ENCODE results near the gene ASB10.

Gene ASB10

GRCh38 chr7:151223728-151224127 is 36.7 kb upstream of the ASB10 start:
- Mint-ChIP-seq H3K4me3 (no peak overlapping the region), H3K27me3 (no peaks in the 10 kb centered on the region), H3K36me3 (peaks cover 30% of the 10 kb centered on the region), H3K9me3 (no peaks in the 10 kb centered on the region), H3K4me1 (peaks cover 23% of the 10 kb centered on the region), H3K27ac (no peak overlapping the region)
- DNase-seq (ENCODE audit: low spot score in 2 of 2) (no peak), ATAC-seq (ENCODE audit: low read depth) (no peak)

- ATAC-seq (ENCODE audit: low read depth), result no peak
- no peak overlapping the region for H3K4me3 Mint-ChIP-seq
- peaks cover 49% of the 10 kb centered on the region for H3K36me3 Mint-ChIP-seq
- H3K9me3 Mint-ChIP-seq, result no peaks in the 10 kb centered on the region
- DNase-seq (ENCODE audit: low spot score in 2 of 2), result no peak
- no peak overlapping the region for H3K27ac Mint-ChIP-seq
- no peaks in the 10 kb centered on the region for H3K27me3 Mint-ChIP-seq
- H3K4me1 Mint-ChIP-seq, result peaks cover 2% of the 10 kb centered on the region
Observed at GRCh38 chr7:151218170-151218569, 31.1 kb upstream of the ASB10 start.

DNA sequence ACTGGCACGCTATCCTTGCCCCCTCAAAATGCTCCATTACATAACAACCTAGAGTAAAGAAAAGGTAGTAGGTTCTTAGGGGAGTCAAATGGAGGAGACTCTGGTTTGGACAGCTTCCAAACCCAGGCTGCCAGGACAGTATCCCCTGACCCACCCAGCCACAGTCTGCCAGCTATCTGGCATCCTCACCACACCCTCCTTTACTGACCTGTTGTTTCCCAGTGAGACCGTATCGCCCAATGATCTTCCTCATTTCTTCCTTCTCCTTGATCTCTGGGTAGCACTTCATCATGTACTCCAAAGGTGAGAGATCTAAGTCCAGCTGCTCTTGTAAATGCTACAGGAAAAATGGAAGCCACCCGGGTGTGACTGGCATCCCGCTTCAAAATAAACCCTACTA is 28.3 kb upstream of the ASB10 start:
- no peak overlapping the region for H3K4me3 Mint-ChIP-seq
- ATAC-seq (ENCODE audit: low read depth), result no peak

GRCh38 chr7:151213826-151214225 is 26.8 kb upstream of the ASB10 start:
- Mint-ChIP-seq H3K27me3 (no peaks in the 10 kb centered on the region), H3K9me3 (no peaks in the 10 kb centered on the region), H3K27ac (no peak overlapping the region), H3K36me3 (peaks cover 42% of the 10 kb centered on the region), H3K4me3 (no peak overlapping the region), H3K4me1 (peaks cover under 1% of the 10 kb centered on the region)
- ATAC-seq (ENCODE audit: low read depth), result no peak
- DNase-seq (ENCODE audit: low spot score in 2 of 2), result no peak

More for the DNA sequence above, 28.3 kb upstream of the ASB10 start:
- peaks cover 2% of the 10 kb centered on the region for H3K4me1 Mint-ChIP-seq
- H3K27me3 Mint-ChIP-seq, result no peaks in the 10 kb centered on the region
- H3K36me3 Mint-ChIP-seq, result peaks cover 47% of the 10 kb centered on the region
- DNase-seq (ENCODE audit: low spot score in 2 of 2), result no peak
- H3K9me3 Mint-ChIP-seq, result no peaks in the 10 kb centered on the region
- H3K27ac Mint-ChIP-seq, result no peak overlapping the region

GRCh38 chr7:151212626-151213025 is 25.6 kb upstream of the ASB10 start:
- DNase-seq (ENCODE audit: low spot score in 2 of 2), result no peak
- Mint-ChIP-seq H3K27me3 (no peaks in the 10 kb centered on the region), H3K27ac (no peak overlapping the region), H3K36me3 (peaks cover 30% of the 10 kb centered on the region), H3K4me3 (no peak overlapping the region), H3K9me3 (no peaks in the 10 kb centered on the region), H3K4me1 (no peaks in the 10 kb centered on the region)
- no peak for ATAC-seq (ENCODE audit: low read depth)

GRCh38 chr7:151211155-151211772 is 24.2 kb upstream of the ASB10 start:
- ATAC-seq (ENCODE audit: low read depth) (no peak), DNase-seq (ENCODE audit: low spot score in 2 of 2) (no peak)
- peaks cover 30% of the 10 kb centered on the region for H3K36me3 Mint-ChIP-seq
- H3K4me3 Mint-ChIP-seq, result no peak overlapping the region
- H3K9me3 Mint-ChIP-seq, result no peaks in the 10 kb centered on the region
- H3K4me1 Mint-ChIP-seq, result peaks cover 2% of the 10 kb centered on the region
- no peak overlapping the region for H3K27ac Mint-ChIP-seq
- no peaks in the 10 kb centered on the region for H3K27me3 Mint-ChIP-seq

DNA sequence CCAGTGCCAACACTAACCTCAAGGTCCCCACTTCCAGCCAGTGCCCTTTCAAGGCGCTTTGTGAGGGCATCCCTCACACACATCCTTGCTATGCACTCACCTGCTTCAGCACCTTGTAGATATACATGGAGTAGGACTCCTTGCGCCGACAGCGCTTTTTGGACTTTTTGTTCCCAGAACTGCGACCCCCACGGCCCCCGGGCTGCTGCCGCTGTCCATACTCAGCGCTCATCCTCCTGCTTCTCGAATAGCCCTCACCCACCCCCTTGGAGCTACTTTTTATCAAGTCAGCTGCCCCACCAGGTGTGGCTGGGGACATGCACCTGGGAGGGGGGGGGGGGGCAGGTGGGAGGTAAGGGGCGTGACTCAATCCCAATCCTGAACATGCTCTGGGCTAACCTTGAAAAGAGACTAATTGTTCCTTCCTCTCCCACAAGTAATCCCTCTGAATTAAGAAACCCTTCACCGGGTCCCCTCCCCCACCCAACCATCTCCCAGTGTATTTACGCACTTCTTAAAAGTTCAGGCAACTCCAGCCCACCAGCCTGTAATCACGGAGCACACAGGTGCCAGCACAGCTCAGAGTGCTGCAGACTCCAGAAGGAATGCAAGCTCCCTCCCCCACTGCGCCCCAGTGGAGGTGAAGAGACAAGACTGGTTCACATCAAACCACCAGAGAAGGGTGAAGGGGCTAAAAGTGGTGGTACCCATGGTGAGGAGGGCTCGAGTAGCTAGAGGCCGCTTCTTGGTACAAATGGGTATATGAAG is 23.2 kb upstream of the ASB10 start, which contains the start of gene H2BK1:
Gene H2BK1 (minus strand): TSS at position 402 of the 768 bp plus-strand sequence. CDS start 170 bp downstream, at position 232.
- Mint-ChIP-seq H3K9me3 (no peaks in the 10 kb centered on the region), H3K27me3 (peaks cover 5% of the 10 kb centered on the region), H3K27ac (no peak within 1 kb of the TSS), H3K4me1 (peaks cover 2% of the 10 kb centered on the region), H3K36me3 (peaks cover 22% of the 10 kb centered on the region), H3K4me3 (no peak within 1 kb of the TSS)
- ATAC-seq (ENCODE audit: low read depth), result no peak
- DNase-seq (ENCODE audit: low spot score in 2 of 2), result no peak

DNA sequence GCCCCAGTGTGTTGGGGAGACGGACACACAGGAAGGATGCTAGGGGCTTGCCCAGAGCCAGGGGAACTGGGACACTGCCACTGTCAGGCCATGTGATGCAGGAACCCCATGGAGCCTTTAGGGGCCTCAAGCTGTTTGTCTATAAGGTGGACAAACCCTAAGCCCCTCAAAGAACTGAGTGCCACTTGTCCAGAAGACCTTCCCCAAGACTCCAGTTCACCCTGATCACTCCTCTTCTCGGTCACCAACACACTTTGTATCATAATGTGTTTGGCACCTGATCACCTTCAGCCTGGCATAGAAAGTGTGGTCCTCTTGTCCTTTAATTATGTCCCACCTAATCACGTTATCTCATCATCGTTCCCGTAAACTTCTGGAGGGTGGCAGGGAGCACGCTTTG is 22.5 kb upstream of the ASB10 start:
- Mint-ChIP-seq H3K27me3 (peaks cover 10% of the 10 kb centered on the region), H3K9me3 (no peaks in the 10 kb centered on the region), H3K27ac (no peak overlapping the region), H3K4me3 (no peak overlapping the region), H3K4me1 (peaks cover 2% of the 10 kb centered on the region), H3K36me3 (peaks cover 16% of the 10 kb centered on the region)
- ATAC-seq (ENCODE audit: low read depth), result no peak
- DNase-seq (ENCODE audit: low spot score in 2 of 2), result no peak

- DNase-seq (ENCODE audit: low spot score in 2 of 2) (no peak), ATAC-seq (ENCODE audit: low read depth) (no peak)
- peaks cover 2% of the 10 kb centered on the region for H3K4me1 Mint-ChIP-seq
- H3K27ac Mint-ChIP-seq, result no peak overlapping the region
- peaks cover 10% of the 10 kb centered on the region for H3K27me3 Mint-ChIP-seq
- H3K4me3 Mint-ChIP-seq, result no peak overlapping the region
- peaks cover 10% of the 10 kb centered on the region for H3K36me3 Mint-ChIP-seq
- no peaks in the 10 kb centered on the region for H3K9me3 Mint-ChIP-seq
Observed at GRCh38 chr7:151208253-151208862, 21.3 kb upstream of the ASB10 start.

- Mint-ChIP-seq H3K4me1 (peaks cover 2% of the 10 kb centered on the region), H3K4me3 (no peak overlapping the region)
Observed at GRCh38 chr7:151207804-151208203, 20.8 kb upstream of the ASB10 start.

GRCh38 chr7:151207315-151207714 is 20.3 kb upstream of the ASB10 start:
- H3K4me1 Mint-ChIP-seq, result peaks cover 2% of the 10 kb centered on the region
- ATAC-seq (ENCODE audit: low read depth), result no peak
- H3K27ac Mint-ChIP-seq, result no peak overlapping the region
- H3K36me3 Mint-ChIP-seq, result peaks cover 6% of the 10 kb centered on the region
- H3K4me3 Mint-ChIP-seq, result no peak overlapping the region
- DNase-seq (ENCODE audit: low spot score in 2 of 2), result no peak
- no peaks in the 10 kb centered on the region for H3K9me3 Mint-ChIP-seq
- H3K27me3 Mint-ChIP-seq, result peaks cover 10% of the 10 kb centered on the region

More at GRCh38 chr7:151207804-151208203, 20.8 kb upstream of the ASB10 start:
- H3K27me3 Mint-ChIP-seq, result peaks cover 10% of the 10 kb centered on the region
- H3K27ac Mint-ChIP-seq, result no peak overlapping the region
- DNase-seq (ENCODE audit: low spot score in 2 of 2), result no peak
- peaks cover 6% of the 10 kb centered on the region for H3K36me3 Mint-ChIP-seq
- no peak for ATAC-seq (ENCODE audit: low read depth)
- no peaks in the 10 kb centered on the region for H3K9me3 Mint-ChIP-seq

- no peak for DNase-seq (ENCODE audit: low spot score in 2 of 2)
- Mint-ChIP-seq H3K4me3 (no peak overlapping the region), H3K9me3 (no peaks in the 10 kb centered on the region), H3K36me3 (peaks cover 6% of the 10 kb centered on the region), H3K27ac (no peak overlapping the region), H3K27me3 (peaks cover 10% of the 10 kb centered on the region), H3K4me1 (peaks cover 2% of the 10 kb centered on the region)
- ATAC-seq (ENCODE audit: low read depth), result no peak
Observed at GRCh38 chr7:151206914-151207313, 19.9 kb upstream of the ASB10 start.

DNA sequence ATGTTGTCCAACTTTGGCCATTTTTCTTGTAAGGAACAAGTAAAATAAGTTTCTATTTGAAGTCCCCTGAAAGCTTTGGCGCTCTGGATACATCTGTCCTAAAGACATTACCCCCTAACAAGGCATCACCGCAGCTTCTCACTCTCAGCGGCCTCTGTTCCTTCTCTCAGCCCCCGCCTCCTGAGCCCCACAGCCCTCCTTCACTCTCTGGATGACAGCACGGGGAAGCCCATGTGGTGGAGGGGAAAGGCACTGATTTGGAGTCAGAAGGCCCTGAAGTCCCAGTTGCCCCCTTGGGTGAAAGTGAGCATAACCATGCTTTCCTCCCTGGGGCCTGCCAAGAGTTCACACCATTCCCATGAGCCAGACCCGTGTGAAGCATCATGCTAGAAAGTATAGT is 18.7 kb upstream of the ASB10 start:
- Mint-ChIP-seq H3K27me3 (peaks cover 14% of the 10 kb centered on the region), H3K9me3 (no peaks in the 10 kb centered on the region), H3K27ac (no peak overlapping the region)

GRCh38 chr7:151204383-151205032 is 17.5 kb upstream of the ASB10 start:
- DNase-seq (ENCODE audit: low spot score in 2 of 2) (no peak), ATAC-seq (ENCODE audit: low read depth) (no peak)
- Mint-ChIP-seq H3K27me3 (peaks cover 16% of the 10 kb centered on the region), H3K4me1 (peaks cover 2% of the 10 kb centered on the region), H3K4me3 (no peak overlapping the region), H3K27ac (no peak overlapping the region), H3K36me3 (no peaks in the 10 kb centered on the region), H3K9me3 (no peaks in the 10 kb centered on the region)

More for the DNA sequence above, 18.7 kb upstream of the ASB10 start:
- no peak for DNase-seq (ENCODE audit: low spot score in 2 of 2)
- no peak overlapping the region for H3K4me3 Mint-ChIP-seq
- H3K36me3 Mint-ChIP-seq, result peaks cover 3% of the 10 kb centered on the region
- no peak for ATAC-seq (ENCODE audit: low read depth)
- H3K4me1 Mint-ChIP-seq, result peaks cover 2% of the 10 kb centered on the region

Measured in memory B cell (primary cell).